ENCODE results near the gene KIR3DL2. TPM values are rescaled to one million over a fixed set of nuclear protein-coding genes. Genes with fewer than 3 reads are reported as not detected.
"Not testable (repeated sequence)": the region's sequence is repeated elsewhere in the genome, so short reads cannot be mapped to it uniquely, and the experiment has no call there.

KIR3DL2 gene
- total RNA-seq, 1 experiment from 2014 or later: not detected

- BruUV-seq (replicated peaks): no TSS peak
- no peak for TF ChIP-seq CTCF (IDR thresholded peaks at IDR 0.05; ENCODE audit: insufficient read depth in 1 of 2, low read depth in 1 of 2, low read length in 1 of 2, severe bottlenecking in 1 of 2, unreplicated experiment in 1 of 2)
- no peaks in the 10 kb centered on the region for H3K9me3 Mint-ChIP-seq (ENCODE audit: unreplicated experiment)
- H3K4me1 Mint-ChIP-seq (ENCODE audit: low read depth, unreplicated experiment): no peaks in the 10 kb centered on the region
- no peak overlapping the region for H3K4me3 ChIP-seq (ENCODE audit: low read depth, low read length)
- H3K27me3 Mint-ChIP-seq (ENCODE audit: insufficient read depth, unreplicated experiment): peaks cover 34% of the 10 kb centered on the region
- no peak for DNase-seq
- no peaks in the 10 kb centered on the region for H3K36me3 Mint-ChIP-seq (ENCODE audit: insufficient read depth, unreplicated experiment)
- POLR2A ChIA-PET: no interaction called here
- no peaks in the 10 kb centered on the region for H3K36me3 ChIP-seq (ENCODE audit: control insufficient read depth, insufficient read depth, low read length)
- CTCF ChIA-PET: no interaction called here
- no peaks in the 10 kb centered on the region for H3K4me1 ChIP-seq
- no peak overlapping the region for H3K27ac Mint-ChIP-seq (ENCODE audit: unreplicated experiment)
- H3K27me3 ChIP-seq (replicated peaks; ENCODE audit: control insufficient read depth, insufficient read depth, low read length): no peaks in the 10 kb centered on the region
- H3K9me3 ChIP-seq: no peaks in the 10 kb centered on the region; the same call in 1 of the 2 replicates
- intact Hi-C loops (cut with micrococcal nuclease; ENCODE audit: unreplicated experiment): no loop called here
- H3K4me3 Mint-ChIP-seq (ENCODE audit: unreplicated experiment): no peak overlapping the region
These were observed 45.7 kb upstream of the KIR3DL2 start for GRCh38 chr19:54804571-54804970.

- intact Hi-C loops (cut with micrococcal nuclease; ENCODE audit: unreplicated experiment): no loop called here
- Histone ChIP-seq H3K4me3 (ENCODE audit: low read depth, low read length) (no peak overlapping the region), H3K36me3 (ENCODE audit: control insufficient read depth, insufficient read depth, low read length) (no peaks in the 10 kb centered on the region), H3K27me3 (replicated peaks; ENCODE audit: control insufficient read depth, insufficient read depth, low read length) (no peaks in the 10 kb centered on the region), H3K9me3 (no peaks in the 10 kb centered on the region; the same call in 1 of the 2 replicates), H3K4me1 (no peaks in the 10 kb centered on the region)
- Mint-ChIP-seq H3K4me1 (ENCODE audit: low read depth, unreplicated experiment) (no peaks in the 10 kb centered on the region), H3K36me3 (ENCODE audit: insufficient read depth, unreplicated experiment) (no peaks in the 10 kb centered on the region), H3K27ac (ENCODE audit: unreplicated experiment) (no peak overlapping the region), H3K4me3 (ENCODE audit: unreplicated experiment) (no peak overlapping the region), H3K9me3 (ENCODE audit: unreplicated experiment) (peaks cover 9% of the 10 kb centered on the region), H3K27me3 (ENCODE audit: insufficient read depth, unreplicated experiment) (peaks cover 40% of the 10 kb centered on the region)
- no TSS peak for BruUV-seq (replicated peaks)
- ChIA-PET POLR2A (no interaction called here), CTCF (no interaction called here)
- DNase-seq: no peak
- no peak for TF ChIP-seq CTCF (IDR thresholded peaks at IDR 0.05; ENCODE audit: insufficient read depth in 1 of 2, low read depth in 1 of 2, low read length in 1 of 2, severe bottlenecking in 1 of 2, unreplicated experiment in 1 of 2)
These were observed 44.4 kb upstream of the KIR3DL2 start for GRCh38 chr19:54805665-54806515.

- TF ChIP-seq CTCF (IDR thresholded peaks at IDR 0.05; ENCODE audit: insufficient read depth in 1 of 2, low read depth in 1 of 2, low read length in 1 of 2, severe bottlenecking in 1 of 2, unreplicated experiment in 1 of 2): no peak
- POLR2A ChIA-PET: no interaction called here
- Mint-ChIP-seq H3K4me1 (ENCODE audit: low read depth, unreplicated experiment) (no peaks in the 10 kb centered on the region), H3K27me3 (ENCODE audit: insufficient read depth, unreplicated experiment) (peaks cover 36% of the 10 kb centered on the region), H3K4me3 (ENCODE audit: unreplicated experiment) (no peak overlapping the region), H3K27ac (ENCODE audit: unreplicated experiment) (no peak overlapping the region), H3K36me3 (ENCODE audit: insufficient read depth, unreplicated experiment) (no peaks in the 10 kb centered on the region), H3K9me3 (ENCODE audit: unreplicated experiment) (peaks cover 9% of the 10 kb centered on the region)
- CTCF ChIA-PET: no interaction called here
- no peak overlapping the region for H3K4me3 ChIP-seq (ENCODE audit: low read depth, low read length)
- no TSS peak for BruUV-seq (replicated peaks)
- intact Hi-C loops (cut with micrococcal nuclease; ENCODE audit: unreplicated experiment): no loop called here
- no peaks in the 10 kb centered on the region for H3K4me1 ChIP-seq
- no peaks in the 10 kb centered on the region; the same call in 1 of the 2 replicates for H3K9me3 ChIP-seq
- H3K27me3 ChIP-seq (replicated peaks; ENCODE audit: control insufficient read depth, insufficient read depth, low read length): no peaks in the 10 kb centered on the region
- no peaks in the 10 kb centered on the region for H3K36me3 ChIP-seq (ENCODE audit: control insufficient read depth, insufficient read depth, low read length)
- no peak for DNase-seq
These were observed 43.8 kb upstream of the KIR3DL2 start for GRCh38 chr19:54806516-54806838.

GRCh38 chr19:54814571-54814970, 35.7 kb upstream of the KIR3DL2 start:
- H3K4me3 ChIP-seq (ENCODE audit: low read depth, low read length); H3K4me1 Mint-ChIP-seq (ENCODE audit: low read depth, unreplicated experiment); H3K36me3 ChIP-seq (ENCODE audit: control insufficient read depth, insufficient read depth, low read length); CTCF ChIA-PET; H3K9me3 ChIP-seq; H3K27me3 ChIP-seq (replicated peaks; ENCODE audit: control insufficient read depth, insufficient read depth, low read length); H3K27ac Mint-ChIP-seq (ENCODE audit: unreplicated experiment); H3K4me3 Mint-ChIP-seq (ENCODE audit: unreplicated experiment); H3K4me1 ChIP-seq; intact Hi-C loops (cut with micrococcal nuclease; ENCODE audit: unreplicated experiment); BruUV-seq (replicated peaks); H3K9me3 Mint-ChIP-seq (ENCODE audit: unreplicated experiment); H3K36me3 Mint-ChIP-seq (ENCODE audit: insufficient read depth, unreplicated experiment); DNase-seq; POLR2A ChIA-PET: not testable (repeated sequence)
- peaks cover 26% of the 10 kb centered on the region for H3K27me3 Mint-ChIP-seq (ENCODE audit: insufficient read depth, unreplicated experiment)

- H3K9me3 Mint-ChIP-seq (ENCODE audit: unreplicated experiment); POLR2A ChIA-PET: not testable (repeated sequence)
These were observed 34.0 kb upstream of the KIR3DL2 start, which contains the start of gene KIR3DL1 for GRCh38 chr19:54816251-54816650. Gene KIR3DL1 (plus strand): TSS chr19:54816468.

More at GRCh38 chr19:54816251-54816650, 34.0 kb upstream of the KIR3DL2 start, which contains the start of gene KIR3DL1:
- intact Hi-C loops (cut with micrococcal nuclease; ENCODE audit: unreplicated experiment); CTCF ChIA-PET; H3K4me1 Mint-ChIP-seq (ENCODE audit: low read depth, unreplicated experiment); H3K27ac Mint-ChIP-seq (ENCODE audit: unreplicated experiment); H3K4me1 ChIP-seq; H3K4me3 ChIP-seq (ENCODE audit: low read depth, low read length); H3K36me3 Mint-ChIP-seq (ENCODE audit: insufficient read depth, unreplicated experiment); DNase-seq; H3K27me3 ChIP-seq (replicated peaks; ENCODE audit: control insufficient read depth, insufficient read depth, low read length); H3K9me3 ChIP-seq; H3K4me3 Mint-ChIP-seq (ENCODE audit: unreplicated experiment); H3K36me3 ChIP-seq (ENCODE audit: control insufficient read depth, insufficient read depth, low read length); BruUV-seq (replicated peaks): not testable (repeated sequence)
- H3K27me3 Mint-ChIP-seq (ENCODE audit: insufficient read depth, unreplicated experiment): peaks cover 28% of the 10 kb centered on the region
